ENCODE measurements around the gene MEGF11.
A peak's percentile ranks its signal among the peaks of the same experiment; 100 is the strongest.

- TF ChIP-seq EZH2phosphoT487 (IDR thresholded peaks at IDR 0.05; ENCODE audit: borderline replicate concordance, low read depth, low read length) (no peak), CTCF (conservative IDR thresholded peaks at IDR 0.05; ENCODE audit: low read length) (peak; percentile 77)
Observed at GRCh38 chr15:65981837-65982626, 271.5 kb downstream of the MEGF11 start.
